ENCODE measurements around the gene ZNF665.
"Not testable (repeated sequence)": the region's sequence is repeated elsewhere in the genome, so short reads cannot be mapped to it uniquely, and the experiment has no call there.

Gene ZNF665

GRCh38 chr19:53158119-53158656 lies 35.0 kb downstream of the ZNF665 start:
- DNase-seq (ENCODE audit: low read depth in 2 of 2): peak in 1 of 2 donors; percentile 16

- no peak for DNase-seq (ENCODE audit: low read depth in 2 of 2)
Observed at GRCh38 chr19:53157626-53158025, 35.5 kb downstream of the ZNF665 start.

GRCh38 chr19:53156850-53157249 lies 36.3 kb downstream of the ZNF665 start:
- no peak for DNase-seq (ENCODE audit: low read depth in 2 of 2)

- DNase-seq (ENCODE audit: low read depth in 2 of 2): no peak
Observed at GRCh38 chr19:53147645-53148044, 45.5 kb downstream of the ZNF665 start.

- DNase-seq (ENCODE audit: low read depth in 2 of 2): no peak
Observed at GRCh38 chr19:53140351-53140750, 52.8 kb downstream of the ZNF665 start.

- no peak for DNase-seq (ENCODE audit: low read depth in 2 of 2)
Observed at GRCh38 chr19:53136432-53136831, 56.7 kb downstream of the ZNF665 start.

GRCh38 chr19:53132141-53132991 lies 60.8 kb downstream of the ZNF665 start, which contains the start of gene ZNF415:
ZNF415 (minus strand) TSS chr19:53132910; CDS start chr19:53122676, 10,234 bp downstream.
- DNase-seq (ENCODE audit: low read depth in 2 of 2): peak; percentile 20 to 27

- DNase-seq (ENCODE audit: low read depth in 2 of 2): no peak
Observed at GRCh38 chr19:53131727-53132126, 61.4 kb downstream of the ZNF665 start.

- no peak for DNase-seq (ENCODE audit: low read depth in 2 of 2)
Observed at GRCh38 chr19:53131085-53131590, 62.0 kb downstream of the ZNF665 start.

GRCh38 chr19:53130506-53130905 lies 62.7 kb downstream of the ZNF665 start:
- DNase-seq (ENCODE audit: low read depth in 2 of 2): no peak

GRCh38 chr19:53126733-53127526 lies 66.2 kb downstream of the ZNF665 start:
- not testable (repeated sequence) for DNase-seq (ENCODE audit: low read depth in 2 of 2)

GRCh38 chr19:53123400-53123799 lies 69.8 kb downstream of the ZNF665 start:
- DNase-seq (ENCODE audit: low read depth in 2 of 2): no peak
